SKM-1 treated with dmso at 0.1 percent for 144 hours (cell line): ENCODE results near the gene KITLG.
A peak's percentile ranks its signal among the peaks of the same experiment; 100 is the strongest.
"Not testable (repeated sequence)": the region's sequence is repeated elsewhere in the genome, so short reads cannot be mapped to it uniquely, and the experiment has no call there.

ENCODE experiments used
- DNase-seq: peaks from one replicate; lab custom pipeline; 2025; ENCODE audit not compliant: unreplicated experiment; lab: John Stamatoyannopoulos, UW

KITLG gene

GRCh38 chr12:88544991-88545980, 35.0 kb downstream of the KITLG start:
- no peak for DNase-seq

- no peak for DNase-seq
Measured at GRCh38 chr12:88539893-88540292, 40.4 kb downstream of the KITLG start.

GRCh38 chr12:88538697-88539096, 41.6 kb downstream of the KITLG start:
- no peak for DNase-seq

GRCh38 chr12:88538250-88538649, 42.0 kb downstream of the KITLG start:
- DNase-seq: peak; percentile 8

- DNase-seq: no peak
Measured at GRCh38 chr12:88530868-88531267, 49.4 kb downstream of the KITLG start.

- DNase-seq: no peak
Measured at GRCh38 chr12:88529531-88530488, 50.5 kb downstream of the KITLG start.

GRCh38 chr12:88522961-88523360, 57.3 kb downstream of the KITLG start:
- no peak for DNase-seq

- no peak for DNase-seq
Measured at GRCh38 chr12:88520436-88520820, 59.8 kb downstream of the KITLG start.

- DNase-seq: no peak
Measured at GRCh38 chr12:88519802-88520435, 60.4 kb downstream of the KITLG start.

- DNase-seq: peak; percentile 26
Measured at GRCh38 chr12:88518863-88519403, 61.3 kb downstream of the KITLG start.

- no peak for DNase-seq
Measured at GRCh38 chr12:88516811-88517210, 63.5 kb downstream of the KITLG start.

- no peak for DNase-seq
Measured at GRCh38 chr12:88510843-88511242, 69.4 kb downstream of the KITLG start.

- no peak for DNase-seq
Measured at GRCh38 chr12:88509851-88510250, 70.4 kb downstream of the KITLG start.

- no peak for DNase-seq
Measured at GRCh38 chr12:88509347-88509746, 70.9 kb downstream of the KITLG start.

- DNase-seq: not testable (repeated sequence)
Measured at GRCh38 chr12:88507851-88508250, 72.4 kb downstream of the KITLG start.

- DNase-seq: no peak
Measured at GRCh38 chr12:88507270-88507669, 73.0 kb downstream of the KITLG start.

- no peak for DNase-seq
Measured at GRCh38 chr12:88505696-88506095, 74.6 kb downstream of the KITLG start.

- no peak for DNase-seq
Measured at GRCh38 chr12:88503281-88503703, 77.0 kb downstream of the KITLG start.

- DNase-seq: no peak
Measured at GRCh38 chr12:88501972-88502938, 78.0 kb downstream of the KITLG start.
